GM13976 (cell line): ENCODE results near the gene ADA.

Experiments used
- DNase-seq: peaks from one replicate; pipeline ENCODE4 v3.0.0; 2012; ENCODE audit warnings: low spot score
- CTCF ChIP-seq: IDR thresholded peaks from 2 replicates; pipeline ENCODE4 v1.5.1; 2012; ENCODE audit warnings: borderline replicate concordance, mild to moderate bottlenecking; ENCODE audit not compliant: insufficient read depth; ENCODE audit errors: extremely low read depth, missing control alignments, control extremely low read depth
- in situ Hi-C: fragments of 300-500 bp; cut with MboI; formaldehyde crosslinking; loops from one replicate; pipeline ENCODE4 v1.12.0; 2022; ENCODE audit warnings: low sequenced_read_pairs, mixed read lengths, inconsistent platforms; ENCODE audit not compliant: unreplicated experiment

The ADA gene

GRCh38 chr20:44613575-44613974 lies 37.9 kb downstream of the ADA start:
- TF ChIP-seq CTCF = no peak

DNA sequence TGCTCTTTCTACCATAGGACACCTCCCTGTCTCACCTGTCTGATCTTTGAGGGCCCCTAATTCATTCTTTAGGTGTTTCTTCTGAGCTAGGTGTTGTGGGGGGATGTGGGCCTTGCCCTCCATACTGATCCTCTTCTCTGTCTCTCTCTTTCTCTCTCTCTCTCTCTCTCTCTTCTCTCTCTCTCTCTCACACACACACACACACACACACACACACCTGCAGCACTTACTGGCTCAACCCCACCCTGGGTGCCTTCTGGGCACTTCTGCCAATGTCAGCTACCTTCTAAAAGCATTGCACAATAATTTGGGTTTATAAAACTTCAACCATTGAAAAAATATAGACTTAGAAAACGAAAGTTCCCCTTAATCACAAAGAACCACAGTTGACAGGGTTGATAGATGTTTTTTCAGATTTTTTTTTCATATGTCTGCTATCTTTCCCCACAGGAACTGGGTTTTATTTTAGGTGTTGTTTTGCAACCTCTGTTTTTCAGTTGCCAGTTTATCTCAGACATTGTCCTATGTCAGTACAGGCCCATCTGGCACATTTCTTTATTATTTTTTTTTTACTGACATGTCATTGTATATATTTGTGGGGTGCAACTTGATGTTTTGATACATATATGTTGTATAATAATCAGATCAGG lies 41.1 kb downstream of the ADA start:
- in situ Hi-C loops = loop anchor here (10.0 kb wide), 1 partner anchor 396 kb away; the partner anchor contains the start of gene OSER1
- DNase-seq = no peak
- no peak for TF ChIP-seq CTCF

More at GRCh38 chr20:44613575-44613974, 37.9 kb downstream of the ADA start:
- no peak for DNase-seq
- in situ Hi-C loops = loop anchor here (10.0 kb wide), 1 partner anchor 399 kb away; the partner anchor contains the start of gene OSER1

DNA sequence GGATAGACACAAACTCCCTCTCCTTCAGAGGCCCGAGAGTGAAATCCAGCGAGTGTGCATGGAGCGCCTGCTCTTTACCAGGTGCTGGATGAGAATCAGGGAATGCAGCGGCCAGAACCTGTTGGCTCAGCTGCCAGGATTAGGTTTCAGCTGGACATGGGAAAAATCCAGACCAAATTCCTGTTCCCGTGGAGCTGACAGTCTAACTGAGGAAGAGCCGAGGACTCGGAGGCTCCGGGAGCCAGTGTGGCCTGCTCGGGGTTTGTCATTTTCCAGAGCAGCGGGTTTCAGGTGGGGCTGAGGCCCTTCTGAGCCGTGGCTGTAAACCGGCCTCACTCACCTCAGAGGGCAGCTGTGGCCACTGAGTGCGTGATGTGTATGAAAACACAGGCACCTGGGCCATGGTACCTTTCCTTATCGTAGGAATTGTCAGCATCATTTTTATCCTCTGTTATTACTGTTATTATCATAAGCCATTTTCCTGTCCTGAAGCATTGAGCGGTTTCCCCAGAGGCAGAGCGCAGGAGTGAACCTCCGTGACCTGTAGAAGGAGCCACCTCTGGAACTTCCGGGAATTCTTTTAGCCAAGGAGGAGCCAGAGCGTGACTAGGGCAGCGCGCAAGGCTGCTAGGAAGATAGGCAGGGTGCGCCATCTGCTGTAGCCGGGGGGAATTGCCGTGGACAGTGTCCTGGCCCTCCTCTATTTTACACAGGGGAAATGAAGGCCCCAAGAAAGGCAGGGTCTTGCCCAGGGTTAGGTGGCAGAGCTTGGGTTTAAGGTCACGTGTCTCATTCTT lies 41.8 kb downstream of the ADA start:
- in situ Hi-C loops = loop anchor here (10.0 kb wide), 2 partner anchors 215 to 395 kb away; partner anchors contain the start of gene OSER1
- TF ChIP-seq CTCF = peak; percentile 91
- DNase-seq = peak; percentile 82

DNA sequence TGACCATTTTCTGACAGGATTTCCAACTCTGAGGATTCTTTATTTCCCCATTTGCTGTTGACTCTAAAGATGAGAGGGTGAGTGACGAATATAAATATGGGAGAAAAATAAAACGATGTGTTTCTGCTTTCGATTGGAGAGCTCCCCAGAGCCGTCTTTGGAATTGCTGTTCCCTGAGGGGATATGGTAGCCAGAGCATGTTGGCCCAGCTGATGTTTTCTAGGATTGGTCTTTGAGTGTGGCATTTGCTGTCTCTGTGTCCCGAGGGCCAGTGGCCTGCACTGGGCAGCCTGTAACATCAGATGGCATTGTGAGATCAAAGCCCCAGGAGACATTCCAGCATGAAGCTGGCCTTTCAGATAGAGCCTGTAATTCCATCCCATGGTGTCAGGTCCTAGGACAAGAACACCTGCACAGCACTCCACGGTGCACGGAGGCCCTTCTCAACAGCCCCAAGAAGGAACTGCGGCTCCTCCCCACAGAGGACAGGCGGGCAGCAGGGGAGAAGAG lies 42.4 kb downstream of the ADA start:
- no peak for DNase-seq
- no peak for TF ChIP-seq CTCF
- in situ Hi-C loops = loop anchor here (10.0 kb wide), 1 partner anchor 214 kb away; no protein-coding TSS in a partner anchor

GRCh38 chr20:44606725-44607441 lies 44.6 kb downstream of the ADA start:
- TF ChIP-seq CTCF = no peak
- DNase-seq = no peak
- in situ Hi-C loops = loop anchor here (10.0 kb wide), 1 partner anchor 212 kb away; no protein-coding TSS in a partner anchor

- no peak for DNase-seq
- no peak for TF ChIP-seq CTCF
- in situ Hi-C loops = loop anchor here (10.0 kb wide), 1 partner anchor 209 kb away; no protein-coding TSS in a partner anchor
Measured at GRCh38 chr20:44603327-44603726, 48.2 kb downstream of the ADA start.
